Breast epithelium (tissue), 3 donors: Measurements from ENCODE around the gene KBTBD13.

ENCODE experiments used
- POLR2AphosphoS5 ChIP-seq, 3 donors: sonication (generic); formaldehyde crosslinking; IDR thresholded peaks; one replicate each; pipeline ENCODE4 v1.6.1; 2017; ENCODE audit warnings: antibody characterized with exemption in 3 of 3
- TF ChIP-seq, protein P1 (sequence below), 3 donors: fragments of 450-650 bp; IDR thresholded peaks; one replicate each; pipeline ENCODE4 v1.5.1; 2016 to 2017; ENCODE audit warnings: antibody characterized with exemption in 3 of 3, mild to moderate bottlenecking in 3 of 3, moderate library complexity in 3 of 3

DNA sequence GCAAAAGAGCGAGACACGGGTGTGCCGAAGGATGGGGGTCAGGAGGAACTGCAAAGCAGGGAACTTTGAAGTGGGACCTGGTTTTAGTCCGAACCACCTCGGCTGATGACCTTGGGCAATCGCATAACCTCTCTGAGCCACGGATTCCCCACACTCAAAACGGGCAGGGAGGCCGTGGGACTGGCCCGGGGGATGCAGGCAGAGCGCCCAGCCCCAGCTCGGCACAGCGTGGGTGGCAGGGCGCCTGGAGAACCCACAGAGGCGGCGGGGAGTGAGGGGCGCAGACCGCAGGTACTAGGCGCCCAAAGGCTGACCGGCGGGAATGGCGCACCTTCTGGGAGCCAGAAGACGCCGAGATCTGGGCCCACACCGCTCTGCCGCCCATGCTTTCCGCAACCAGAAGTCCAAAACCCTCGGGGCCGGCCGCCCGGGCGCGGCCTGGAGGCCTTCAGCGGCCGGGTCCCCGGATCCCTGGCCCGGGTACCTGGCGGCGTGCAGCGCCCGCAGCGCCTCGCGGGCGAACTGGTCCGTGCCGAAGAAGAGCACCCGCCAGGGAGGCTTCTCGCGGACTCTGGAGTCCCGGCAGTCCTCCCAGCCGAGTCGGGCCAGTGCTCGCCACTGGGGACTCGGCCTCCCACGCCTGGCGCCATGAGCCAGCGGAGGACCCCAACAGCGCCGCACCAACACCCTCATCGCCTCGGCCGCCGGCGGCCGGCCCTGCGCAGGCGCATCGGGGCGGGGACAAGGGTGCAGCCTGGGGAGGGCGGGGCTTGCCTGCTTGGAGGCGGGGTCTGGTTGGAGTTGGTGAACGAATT lies 47.4 kb upstream of the KBTBD13 start, which contains the start of gene MTFMT:
- peak; percentile 82 to 94 (median 93) for TF ChIP-seq POLR2AphosphoS5 (IDR thresholded peaks at IDR 0.05)
- TF ChIP-seq, protein P1, sequence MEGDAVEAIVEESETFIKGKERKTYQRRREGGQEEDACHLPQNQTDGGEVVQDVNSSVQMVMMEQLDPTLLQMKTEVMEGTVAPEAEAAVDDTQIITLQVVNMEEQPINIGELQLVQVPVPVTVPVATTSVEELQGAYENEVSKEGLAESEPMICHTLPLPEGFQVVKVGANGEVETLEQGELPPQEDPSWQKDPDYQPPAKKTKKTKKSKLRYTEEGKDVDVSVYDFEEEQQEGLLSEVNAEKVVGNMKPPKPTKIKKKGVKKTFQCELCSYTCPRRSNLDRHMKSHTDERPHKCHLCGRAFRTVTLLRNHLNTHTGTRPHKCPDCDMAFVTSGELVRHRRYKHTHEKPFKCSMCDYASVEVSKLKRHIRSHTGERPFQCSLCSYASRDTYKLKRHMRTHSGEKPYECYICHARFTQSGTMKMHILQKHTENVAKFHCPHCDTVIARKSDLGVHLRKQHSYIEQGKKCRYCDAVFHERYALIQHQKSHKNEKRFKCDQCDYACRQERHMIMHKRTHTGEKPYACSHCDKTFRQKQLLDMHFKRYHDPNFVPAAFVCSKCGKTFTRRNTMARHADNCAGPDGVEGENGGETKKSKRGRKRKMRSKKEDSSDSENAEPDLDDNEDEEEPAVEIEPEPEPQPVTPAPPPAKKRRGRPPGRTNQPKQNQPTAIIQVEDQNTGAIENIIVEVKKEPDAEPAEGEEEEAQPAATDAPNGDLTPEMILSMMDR (IDR thresholded peaks at IDR 0.05), result no peak
